Measurements from ENCODE around the gene GAS6. TPM values are rescaled to one million over a fixed set of nuclear protein-coding genes. Genes with fewer than 3 reads are reported as not detected.
"Not testable (repeated sequence)": the region's sequence is repeated elsewhere in the genome, so short reads cannot be mapped to it uniquely, and the experiment has no call there.

The GAS6 gene
- total RNA-seq, 1 experiment from 2014 or later, result 138 TPM

- no peak for DNase-seq (ENCODE audit: low read depth)
Measured at GRCh38 chr13:113839536-113840204, 24.2 kb downstream of the GAS6 start.

GRCh38 chr13:113838711-113839201 is 25.1 kb downstream of the GAS6 start:
- no peak for DNase-seq (ENCODE audit: low read depth)

GRCh38 chr13:113837560-113838355 is 26.1 kb downstream of the GAS6 start:
- DNase-seq (ENCODE audit: low read depth), result peak; percentile 99

- peak; percentile 90 for DNase-seq (ENCODE audit: low read depth)
Measured at GRCh38 chr13:113836768-113837559, 26.9 kb downstream of the GAS6 start.

- no peak for DNase-seq (ENCODE audit: low read depth)
Measured at GRCh38 chr13:113835461-113836270, 28.2 kb downstream of the GAS6 start.

GRCh38 chr13:113834496-113835200 is 29.2 kb downstream of the GAS6 start:
- no peak for DNase-seq (ENCODE audit: low read depth)

GRCh38 chr13:113834006-113834405 is 29.9 kb downstream of the GAS6 start:
- not testable (repeated sequence) for DNase-seq (ENCODE audit: low read depth)

- DNase-seq (ENCODE audit: low read depth), result no peak
Measured at GRCh38 chr13:113833111-113833830, 30.6 kb downstream of the GAS6 start.

GRCh38 chr13:113832631-113833030 is 31.2 kb downstream of the GAS6 start:
- no peak for DNase-seq (ENCODE audit: low read depth)

- DNase-seq (ENCODE audit: low read depth), result no peak
Measured at GRCh38 chr13:113832205-113832604, 31.7 kb downstream of the GAS6 start.

- no peak for DNase-seq (ENCODE audit: low read depth)
Measured at GRCh38 chr13:113831061-113831460, 32.8 kb downstream of the GAS6 start.

GRCh38 chr13:113830426-113830950 is 33.4 kb downstream of the GAS6 start:
- not testable (repeated sequence) for DNase-seq (ENCODE audit: low read depth)

- no peak for DNase-seq (ENCODE audit: low read depth)
Measured at GRCh38 chr13:113828282-113828825, 35.5 kb downstream of the GAS6 start.

- no peak for DNase-seq (ENCODE audit: low read depth)
Measured at GRCh38 chr13:113827021-113827420, 36.9 kb downstream of the GAS6 start.

- not testable (repeated sequence) for DNase-seq (ENCODE audit: low read depth)
Measured at GRCh38 chr13:113826446-113826845, 37.4 kb downstream of the GAS6 start.

GRCh38 chr13:113825841-113826240 is 38.0 kb downstream of the GAS6 start:
- DNase-seq (ENCODE audit: low read depth), result no peak

GRCh38 chr13:113823771-113824170 is 40.1 kb downstream of the GAS6 start:
- DNase-seq (ENCODE audit: low read depth), result no peak

GRCh38 chr13:113822956-113823744 is 40.7 kb downstream of the GAS6 start:
- no peak for DNase-seq (ENCODE audit: low read depth)
